B cell (primary cell): ENCODE measurements around the gene AANAT. TPM values are rescaled to one million over a fixed set of nuclear protein-coding genes. Genes with fewer than 3 reads are reported as not detected.
A peak's percentile ranks its signal among the peaks of the same experiment; 100 is the strongest.

Source experiments
- ATAC-seq: fragments of 200-7000 bp; cut with Tn5 transposase; one replicate; pipeline ENCODE4 v1.10.0; 2021; ENCODE audit warnings: low read depth, mild to moderate bottlenecking, moderate number of reproducible peaks, moderate library complexity
- CTCF ChIA-PET: fragments of 350-600 bp; sonication (Branson Sonifier 250); formaldehyde crosslinking; loops from one replicate; lab custom pipeline; 2021; ENCODE audit warnings: antibody characterized with exemption, inconsistent platforms; lab: Charles Lee
- POLR2A ChIA-PET: fragments of 350-600 bp; sonication (Branson Sonifier 250); formaldehyde crosslinking; loops from one replicate; lab custom pipeline; 2021; ENCODE audit warnings: antibody characterized with exemption; lab: Charles Lee
- DNase-seq: peaks from one replicate; pipeline ENCODE4 v3.0.0; 2013
- H2AFZ ChIP-seq: 2 replicates; pipeline ENCODE4 v1.6.1; 2012; ENCODE audit warnings: mild to moderate bottlenecking, low read depth, low read length; ENCODE audit not compliant: insufficient read depth, poor library complexity, severe bottlenecking
- H3K27ac ChIP-seq, 2 donors: 1 replicate in 1 of 2; 2 replicates in 1 of 2; pipeline ENCODE4 v1.5.1; 2012 to 2013; ENCODE audit warnings: low read length in 2 of 2, mild to moderate bottlenecking in 2 of 2, moderate library complexity in 1 of 2
- H3K27me3 ChIP-seq, 4 experiments: fragments of 200-600 bp in 1 of 4; sonication (generic) in 1 of 4; replicated peaks in 1 of 4; 1 replicate in 2 of 4; 2 replicates in 2 of 4; pipeline versions ENCODE4 v1.6.1 to v1.7.0; 2013 to 2016; ENCODE audit warnings: low read length in 3 of 4, mild to moderate bottlenecking in 2 of 4, mixed read lengths in 1 of 4, moderate library complexity in 1 of 4; ENCODE audit not compliant: insufficient read depth in 4 of 4, control insufficient read depth in 3 of 4; ENCODE audit errors: control extremely low read depth in 1 of 4
- H3K36me3 ChIP-seq, 2 experiments: replicated peaks in 1 of 2; 1 replicate in 1 of 2; 2 replicates in 1 of 2; pipeline versions ENCODE4 v1.6.1 to v1.7.1; 2013; ENCODE audit warnings: low read length in 1 of 2; ENCODE audit not compliant: insufficient read depth in 2 of 2, control insufficient read depth in 1 of 2; ENCODE audit errors: control extremely low read depth in 1 of 2, extremely low read depth in 1 of 2
- H3K4me1 ChIP-seq, 2 donors: fragments of 200-600 bp in 1 of 2; sonication (generic) in 1 of 2; 1 replicate in 1 of 2; 2 replicates in 1 of 2; pipeline versions ENCODE4 v1.5.1 to v1.6.1; 2013 to 2017; ENCODE audit warnings: low read length in 2 of 2; ENCODE audit not compliant: control insufficient read depth in 2 of 2, insufficient read depth in 2 of 2
- H3K4me2 ChIP-seq: replicated peaks from 2 replicates; pipeline ENCODE3; 2012; ENCODE audit warnings: mild to moderate bottlenecking, low read depth, low read length; ENCODE audit not compliant: poor library complexity, severe bottlenecking
- H3K4me3 ChIP-seq, 5 experiments: fragments of 200-600 bp in 1 of 5; sonication (generic) in 1 of 5; 1 replicate in 3 of 5; 2 replicates in 2 of 5; pipeline versions ENCODE4 v1.5.1 to v1.7.0; 2011 to 2016; ENCODE audit warnings: low read length in 4 of 5, mild to moderate bottlenecking in 4 of 5, low read depth in 2 of 5, control low read depth in 1 of 5, moderate library complexity in 1 of 5; ENCODE audit not compliant: insufficient read depth in 1 of 5; ENCODE audit errors: control extremely low read depth in 1 of 5, extremely low read depth in 1 of 5
- H3K79me2 ChIP-seq: fragments of 200-600 bp; sonication (generic); one replicate; pipeline ENCODE4 v1.6.0; 2016; ENCODE audit warnings: low read length; ENCODE audit not compliant: control insufficient read depth, insufficient read depth
- H3K9ac ChIP-seq: fragments of 200-600 bp; sonication (generic); 2 replicates; pipeline ENCODE4 v1.6.1; 2017; ENCODE audit warnings: mild to moderate bottlenecking, low read length, moderate library complexity
- H3K9me3 ChIP-seq, 3 donors: one replicate each; pipeline versions ENCODE4 v1.6.1 to v1.7.1; 2013; ENCODE audit warnings: low read length in 2 of 3; ENCODE audit not compliant: control insufficient read depth in 2 of 3, insufficient read depth in 1 of 3; ENCODE audit errors: control extremely low read depth in 1 of 3
- H4K20me1 ChIP-seq: 2 replicates; pipeline ENCODE4 v1.6.0; 2012; ENCODE audit warnings: mild to moderate bottlenecking, low read length; ENCODE audit not compliant: insufficient read depth, control insufficient read depth, poor library complexity, severe bottlenecking
- H3K27ac Mint-ChIP-seq: one replicate; pipeline ENCODE4 v1.8.0; 2021; ENCODE audit warnings: mixed read lengths
- H3K27me3 Mint-ChIP-seq: one replicate; pipeline ENCODE4 v1.8.0; 2021; ENCODE audit warnings: mixed read lengths
- H3K4me1 Mint-ChIP-seq: one replicate; pipeline ENCODE4 v1.8.0; 2021; ENCODE audit warnings: mixed read lengths
- H3K4me3 Mint-ChIP-seq: one replicate; pipeline ENCODE4 v1.8.0; 2021; ENCODE audit warnings: mixed read lengths
- H3K9me3 Mint-ChIP-seq: one replicate; pipeline ENCODE4 v1.8.0; 2022; ENCODE audit warnings: mixed read lengths; ENCODE audit not compliant: insufficient read depth
- CTCF ChIP-seq: fragments of 200-600 bp; IDR thresholded peaks from one replicate; pipeline ENCODE4 v1.8.0; 2022; ENCODE audit warnings: antibody characterized with exemption, mild to moderate bottlenecking
- EZH2 ChIP-seq: IDR thresholded peaks from 2 replicates; pipeline ENCODE4 v1.6.1; 2012; ENCODE audit warnings: borderline replicate concordance, low read depth, mild to moderate bottlenecking, moderate library complexity, low read length; ENCODE audit not compliant: insufficient read depth, poor library complexity, severe bottlenecking
- WGBS: methylation state at CpG from one replicate; pipeline ENCODE4 v1.1.5; 2013; ENCODE audit warnings: missing lambda C conversion rate; ENCODE audit not compliant: insufficient coverage; 5-methylcytosine and 5-hydroxymethylcytosine counted together
- intact Hi-C: fragments of 100-400 bp; cut with micrococcal nuclease; formaldehyde crosslinking; loops from one replicate; pipeline ENCODE4 v1.10.0; 2022
- polyA plus RNA-seq: library from polyadenylated mRNA; depleted of rRNA; stranded (reverse); fragments of >200 nt; gene quantifications from 2 replicates; pipeline ENCODE4 v1.2.3, GENCODE V29; 2012
- total RNA-seq, 2 donors: library from RNA; stranded (reverse); fragments of 120-200 nt in 1 of 2; gene quantifications; 1 replicate in 1 of 2; 2 replicates in 1 of 2; pipeline versions ENCODE4 v1.2.3 to v1.2.4, GENCODE V29; 2013 to 2022

The AANAT gene
- total and polyA plus RNA-seq, 2 donors (not counting 1 experiment from before 2014, with no cell fraction given): 0.42 to 0.94 TPM

- POLR2A ChIA-PET: no interaction called here
- no peak overlapping the region for H3K9ac ChIP-seq
- no peak for TF ChIP-seq CTCF
- intact Hi-C loops: no loop called here
- peaks cover 0 to 7% (median 0%) of the 10 kb centered on the region in 3 donors for H3K9me3 ChIP-seq
- DNase-seq: no peak
- Mint-ChIP-seq H3K27ac (peak overlapping the region; percentile 70), H3K27me3 (no peaks in the 10 kb centered on the region), H3K4me3 (peak overlapping the region; percentile 74), H3K4me1 (peaks cover 78% of the 10 kb centered on the region), H3K9me3 (no peaks in the 10 kb centered on the region)
- H3K27ac ChIP-seq: peak overlapping the region; percentile 30 to 60
- CTCF ChIA-PET: interaction anchor here (1.6 to 8.9 kb wide), 3 partner anchors 13 to 36 kb away, joined by 4 to 69 read pairs (median 39); no protein-coding TSS in a partner anchor
- no peak overlapping the region for H2AFZ ChIP-seq
- H3K4me1 ChIP-seq: peaks cover 73 to 86% of the 10 kb centered on the region in 2 donors
- peaks cover 91% of the 10 kb centered on the region for H3K79me2 ChIP-seq
- 97% methylated on average over 8 of the region's 8 CpGs for WGBS
- H3K4me3 ChIP-seq: no peak overlapping the region
- ATAC-seq: no peak
- no peaks in the 10 kb centered on the region for H3K27me3 ChIP-seq
- peaks cover 0 to 5% of the 10 kb centered on the region in 2 experiments for H3K36me3 ChIP-seq
- H3K4me2 ChIP-seq: peak overlapping the region; percentile 58
- peaks cover 21% of the 10 kb centered on the region for H4K20me1 ChIP-seq
These were observed 45.0 kb upstream of the AANAT start for GRCh38 chr17:76422406-76422805.

- DNase-seq (no peak), ATAC-seq (no peak)
- H3K4me1 ChIP-seq: peaks cover 72 to 86% of the 10 kb centered on the region in 2 donors
- no peak overlapping the region for H3K9ac ChIP-seq
- peaks cover 0 to 7% (median 0%) of the 10 kb centered on the region in 3 donors for H3K9me3 ChIP-seq
- Mint-ChIP-seq H3K27me3 (no peaks in the 10 kb centered on the region), H3K4me3 (peak overlapping the region; percentile 74), H3K27ac (peak overlapping the region; percentile 70), H3K9me3 (no peaks in the 10 kb centered on the region), H3K4me1 (peaks cover 78% of the 10 kb centered on the region)
- 79% methylated on average over 6 of the region's 6 CpGs for WGBS
- peak overlapping the region; percentile 58 for H3K4me2 ChIP-seq
- POLR2A ChIA-PET: interaction anchor here (1.1 kb wide), 1 partner anchor 70 kb away, joined by 4 read pairs; no protein-coding TSS in a partner anchor
- peaks cover 16% of the 10 kb centered on the region for H4K20me1 ChIP-seq
- H2AFZ ChIP-seq: no peak overlapping the region
- H3K27ac ChIP-seq: peak overlapping the region; percentile 30 to 60
- H3K4me3 ChIP-seq: no peak overlapping the region
- peaks cover 0 to 5% of the 10 kb centered on the region in 2 experiments for H3K36me3 ChIP-seq
- CTCF ChIA-PET: interaction anchor here (1.2 to 8.9 kb wide), 5 partner anchors 14 to 105 kb away, joined by 4 to 69 read pairs (median 4); partner anchors contain the start of gene RHBDF2
- TF ChIP-seq EZH2 (no peak), CTCF (no peak)
- no peaks in the 10 kb centered on the region for H3K27me3 ChIP-seq
- intact Hi-C loops: loop anchor here (1.0 kb wide), 1 partner anchor 15 kb away; no protein-coding TSS in a partner anchor
- H3K79me2 ChIP-seq: peaks cover 86% of the 10 kb centered on the region
These were observed 44.5 kb upstream of the AANAT start for GRCh38 chr17:76422860-76423259.
